BE2C (cell line): ENCODE measurements around the gene NAT9.
A peak's percentile ranks its signal among the peaks of the same experiment; 100 is the strongest.

Experiments used
- DNase-seq: peaks from one replicate; pipeline ENCODE4 v3.0.0-alpha.2; 2020
- H3K27me3 ChIP-seq: fragments of 250-450 bp; sonication (Bioruptor Pico); 2 replicates; pipeline ENCODE4 v1.5.1; 2020; ENCODE audit warnings: mild to moderate bottlenecking
- H3K36me3 ChIP-seq: fragments of 250-450 bp; sonication (Bioruptor Pico); 2 replicates; pipeline ENCODE4 v1.5.1; 2020; ENCODE audit warnings: mild to moderate bottlenecking
- H3K4me1 ChIP-seq: fragments of 250-450 bp; sonication (Bioruptor Pico); 2 replicates; pipeline ENCODE4 v1.5.1; 2020
- H3K4me3 ChIP-seq: 2 replicates; pipeline ENCODE4 v1.5.1; 2011; ENCODE audit warnings: low read depth, low read length
- H3K9me3 ChIP-seq: fragments of 250-450 bp; sonication (Bioruptor Pico); 2 replicates; pipeline ENCODE4 v1.5.1; 2020
- TF ChIP-seq, protein P1 (sequence below): IDR thresholded peaks from 2 replicates; pipeline ENCODE4 v1.5.1; 2012; ENCODE audit warnings: mild to moderate bottlenecking, low read depth, low read length

The NAT9 gene

DNA sequence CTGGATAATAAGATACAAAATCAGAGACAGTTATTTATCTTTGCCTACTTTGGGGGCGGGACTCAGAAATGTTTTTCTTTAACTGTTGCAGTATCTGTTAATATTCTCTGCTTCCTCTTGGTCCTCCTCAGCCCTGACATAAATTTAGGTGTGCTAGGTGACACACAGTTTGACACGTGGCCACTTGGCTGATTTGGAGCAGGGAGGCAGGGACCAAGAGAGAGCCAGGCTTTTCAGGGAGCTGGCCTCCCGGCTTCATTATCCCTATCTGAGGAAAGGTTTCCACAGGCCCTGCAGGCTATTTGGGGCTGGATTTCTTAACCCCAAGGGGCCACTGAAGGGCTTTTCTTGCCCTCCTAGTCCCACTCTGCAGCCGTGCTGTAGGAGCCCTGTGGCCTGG is 20.1 kb upstream of the NAT9 start:
- no peaks in the 10 kb centered on the region; the same call in none of the 2 replicates for H3K36me3 ChIP-seq
- DNase-seq = no peak
- H3K9me3 ChIP-seq = no peaks in the 10 kb centered on the region
- no peak overlapping the region for H3K4me3 ChIP-seq
- peaks cover 29% of the 10 kb centered on the region for H3K4me1 ChIP-seq
- H3K27me3 ChIP-seq = no peaks in the 10 kb centered on the region
- TF ChIP-seq, protein P1, sequence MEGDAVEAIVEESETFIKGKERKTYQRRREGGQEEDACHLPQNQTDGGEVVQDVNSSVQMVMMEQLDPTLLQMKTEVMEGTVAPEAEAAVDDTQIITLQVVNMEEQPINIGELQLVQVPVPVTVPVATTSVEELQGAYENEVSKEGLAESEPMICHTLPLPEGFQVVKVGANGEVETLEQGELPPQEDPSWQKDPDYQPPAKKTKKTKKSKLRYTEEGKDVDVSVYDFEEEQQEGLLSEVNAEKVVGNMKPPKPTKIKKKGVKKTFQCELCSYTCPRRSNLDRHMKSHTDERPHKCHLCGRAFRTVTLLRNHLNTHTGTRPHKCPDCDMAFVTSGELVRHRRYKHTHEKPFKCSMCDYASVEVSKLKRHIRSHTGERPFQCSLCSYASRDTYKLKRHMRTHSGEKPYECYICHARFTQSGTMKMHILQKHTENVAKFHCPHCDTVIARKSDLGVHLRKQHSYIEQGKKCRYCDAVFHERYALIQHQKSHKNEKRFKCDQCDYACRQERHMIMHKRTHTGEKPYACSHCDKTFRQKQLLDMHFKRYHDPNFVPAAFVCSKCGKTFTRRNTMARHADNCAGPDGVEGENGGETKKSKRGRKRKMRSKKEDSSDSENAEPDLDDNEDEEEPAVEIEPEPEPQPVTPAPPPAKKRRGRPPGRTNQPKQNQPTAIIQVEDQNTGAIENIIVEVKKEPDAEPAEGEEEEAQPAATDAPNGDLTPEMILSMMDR = no peak

DNA sequence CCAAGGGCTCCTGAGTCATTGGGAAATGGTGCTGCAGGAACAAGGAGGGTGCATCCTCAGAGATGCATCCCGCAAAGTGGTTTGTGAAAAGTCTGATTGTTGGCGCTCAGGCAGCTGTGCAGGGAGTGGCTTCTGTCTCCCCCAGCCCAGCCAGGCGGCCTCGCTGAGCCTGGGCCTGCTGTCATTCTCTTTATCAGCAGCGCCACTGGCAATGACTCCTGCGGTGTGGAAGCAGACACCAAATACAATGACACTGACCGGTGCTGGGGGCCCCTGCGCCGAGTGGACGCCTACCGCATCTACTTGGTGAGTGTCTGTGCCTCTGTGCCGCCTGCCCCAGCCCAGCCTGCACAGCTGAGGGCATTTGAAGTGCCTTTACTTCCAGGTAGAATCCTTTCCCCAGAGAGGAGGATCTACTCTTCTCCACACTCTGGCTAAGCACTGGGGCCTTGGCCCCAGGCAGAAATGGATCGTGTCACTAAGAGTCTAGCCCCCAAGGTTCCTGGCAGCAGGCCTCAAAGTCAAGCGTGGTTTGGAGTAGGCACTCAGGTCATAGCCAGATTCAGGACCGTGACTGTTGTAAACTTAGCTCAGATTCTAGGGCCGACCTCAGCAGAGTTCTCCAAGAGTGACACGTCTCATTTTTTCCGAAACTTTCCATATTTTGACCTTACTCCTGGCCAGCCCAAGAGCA is 19.3 kb upstream of the NAT9 start:
- Histone ChIP-seq H3K36me3 (no peaks in the 10 kb centered on the region; the same call in none of the 2 replicates), H3K4me3 (no peak overlapping the region), H3K4me1 (peaks cover 29% of the 10 kb centered on the region), H3K27me3 (no peaks in the 10 kb centered on the region), H3K9me3 (no peaks in the 10 kb centered on the region)
- peak; percentile 41 for DNase-seq
- TF ChIP-seq, protein P1 = no peak

DNA sequence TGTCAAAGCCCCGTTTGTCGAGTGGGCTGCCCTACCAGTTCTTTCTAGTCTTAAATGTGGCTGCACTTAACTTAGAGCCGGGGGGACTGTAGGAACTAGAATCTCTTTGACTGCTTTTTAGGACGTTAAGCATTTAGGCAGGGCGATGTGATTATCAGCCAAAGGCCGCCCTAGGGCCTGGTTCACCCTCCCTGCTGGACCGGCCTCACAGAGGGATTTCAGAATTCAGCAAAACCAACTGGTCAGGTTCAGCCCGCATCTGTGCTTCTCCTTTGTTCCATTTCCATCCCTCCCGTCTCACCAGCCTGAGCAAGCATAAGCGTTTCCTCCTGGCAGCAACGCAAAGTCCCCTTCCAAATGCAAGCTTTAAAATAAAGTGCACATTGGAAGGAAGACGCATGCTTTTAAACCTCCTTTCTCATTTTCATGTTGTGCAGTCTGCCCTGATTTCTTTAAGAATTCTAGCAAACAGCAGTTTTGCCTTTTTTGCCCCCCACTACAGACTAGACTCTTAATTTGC is 16.5 kb upstream of the NAT9 start:
- DNase-seq = no peak
- no peaks in the 10 kb centered on the region for H3K27me3 ChIP-seq
- H3K4me3 ChIP-seq = no peak overlapping the region
- TF ChIP-seq, protein P1 = no peak
- peaks cover 25% of the 10 kb centered on the region for H3K4me1 ChIP-seq
- H3K9me3 ChIP-seq = no peaks in the 10 kb centered on the region
- no peaks in the 10 kb centered on the region; the same call in none of the 2 replicates for H3K36me3 ChIP-seq

DNA sequence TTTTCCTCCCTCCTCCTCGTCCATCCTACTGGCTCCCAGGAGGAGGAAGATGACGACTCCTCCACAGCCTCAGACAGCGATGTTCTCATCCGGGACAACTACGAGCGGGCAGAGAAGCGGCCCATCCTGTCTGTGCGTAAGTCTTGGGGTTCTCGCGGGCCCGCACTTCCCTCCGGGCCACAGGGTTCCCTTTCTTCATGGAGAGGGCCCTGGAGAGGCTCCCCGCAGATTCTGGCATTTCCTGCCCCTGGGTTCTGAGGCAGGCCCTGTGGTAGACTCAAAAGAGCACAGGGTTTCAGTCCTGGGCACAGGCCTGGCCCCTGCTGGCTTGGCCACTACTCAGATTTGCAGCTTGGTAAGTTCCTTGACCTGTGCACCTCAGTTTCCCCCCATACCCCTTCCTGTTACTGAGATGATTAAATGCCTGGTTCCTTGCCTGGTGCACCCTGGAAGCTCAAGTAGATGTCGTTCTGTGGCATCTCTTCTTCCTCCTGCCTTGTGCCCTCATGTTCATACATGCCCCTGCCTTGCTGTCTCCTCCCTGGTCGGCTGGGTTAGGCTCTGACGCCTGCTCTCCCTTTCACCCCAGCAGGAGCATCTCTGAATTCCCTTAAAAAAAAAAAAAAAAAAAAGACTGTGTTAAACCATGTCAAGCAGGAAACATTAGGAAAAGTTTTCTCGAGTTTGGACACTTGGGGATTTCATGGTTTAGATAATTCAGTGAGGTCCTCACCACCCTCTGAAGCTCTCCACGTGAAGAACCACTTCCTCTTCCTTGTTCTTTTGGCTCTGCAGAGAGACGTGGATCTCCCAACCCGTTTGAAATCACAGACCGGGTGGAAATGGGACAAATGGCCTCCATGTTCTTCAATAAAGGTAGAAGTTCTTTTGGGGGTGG is 14.3 kb upstream of the NAT9 start:
- Histone ChIP-seq H3K27me3 (no peaks in the 10 kb centered on the region), H3K9me3 (no peaks in the 10 kb centered on the region), H3K36me3 (no peaks in the 10 kb centered on the region; the same call in none of the 2 replicates), H3K4me1 (peaks cover 5% of the 10 kb centered on the region), H3K4me3 (no peak overlapping the region)
- TF ChIP-seq, protein P1 = no peak
- DNase-seq = no peak

DNA sequence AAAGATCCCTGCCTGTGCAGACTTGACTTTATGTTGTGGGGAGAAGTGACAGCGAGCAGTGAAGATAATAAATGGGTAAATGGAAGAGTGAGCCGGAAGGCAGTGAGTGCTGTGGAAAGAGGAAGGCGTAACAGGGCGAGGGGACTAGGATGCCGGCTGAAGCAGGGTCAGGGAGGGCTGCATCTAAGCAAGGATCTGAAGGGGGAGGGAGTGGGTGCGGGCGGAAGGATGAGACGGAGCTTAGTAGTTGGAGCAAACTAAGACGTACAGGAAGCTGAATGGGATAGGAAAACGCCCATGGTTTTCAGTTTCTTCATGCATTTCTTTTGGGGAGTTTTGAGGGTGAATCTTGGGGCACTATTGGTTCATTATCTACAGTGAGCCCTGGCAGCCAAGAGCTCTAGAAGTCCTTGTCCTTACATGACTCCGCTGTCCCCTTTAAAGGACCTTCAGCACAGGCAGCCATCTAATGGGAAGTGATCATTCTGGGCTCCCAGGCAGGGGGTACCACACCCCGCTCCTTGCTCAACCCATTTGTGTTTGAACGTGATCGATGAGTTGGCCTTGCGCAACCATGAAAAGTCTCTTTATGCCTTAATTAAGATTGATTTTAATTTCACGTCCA is 10.4 kb upstream of the NAT9 start:
- Histone ChIP-seq H3K4me3 (no peak overlapping the region), H3K4me1 (no peaks in the 10 kb centered on the region), H3K9me3 (no peaks in the 10 kb centered on the region), H3K36me3 (peaks cover 3% of the 10 kb centered on the region; the same call in 1 of the 2 replicates), H3K27me3 (no peaks in the 10 kb centered on the region)
- DNase-seq = no peak
- TF ChIP-seq, protein P1 = no peak
